LNCAP (cell line): ENCODE measurements around the gene NXPH3.

ENCODE experiments used
- CTCF ChIP-seq: fragments of 450-650 bp; IDR thresholded peaks from 2 replicates; pipeline ENCODE4 v1.5.1; 2017; ENCODE audit warnings: mild to moderate bottlenecking

NXPH3 gene

GRCh38 chr17:49575679-49576087 is at the start of gene NXPH3:
Gene NXPH3 (plus strand): TSS chr17:49575871. CDS start chr17:49576220, 349 bp downstream.
- TF ChIP-seq CTCF: peak; percentile 76

- no peak for TF ChIP-seq CTCF
Measured at GRCh38 chr17:49527927-49528651, 47.6 kb upstream of the NXPH3 start.

- no peak for TF ChIP-seq CTCF
Measured at GRCh38 chr17:49528966-49529365, 46.7 kb upstream of the NXPH3 start.

GRCh38 chr17:49530118-49530517 is 45.6 kb upstream of the NXPH3 start:
- no peak for TF ChIP-seq CTCF

GRCh38 chr17:49543860-49544259 is 31.8 kb upstream of the NXPH3 start:
- no peak for TF ChIP-seq CTCF

- TF ChIP-seq CTCF: no peak
Measured at GRCh38 chr17:49545007-49545660, 30.5 kb upstream of the NXPH3 start.

- no peak for TF ChIP-seq CTCF
Measured at GRCh38 chr17:49545806-49546545, 29.7 kb upstream of the NXPH3 start.
